ENCODE data around the gene PKNOX2. TPM values are rescaled to one million over a fixed set of nuclear protein-coding genes. Genes with fewer than 3 reads are reported as not detected.

PKNOX2 gene
- total and polyA plus RNA-seq, 2 of the 8 experiments (the other 6 are each of a cell fraction or from before 2014, with no cell fraction given) = 2.0 TPM

- H3K14ac ChIP-seq (ENCODE audit: insufficient read length) = no peak overlapping the region
- H3K79me1 ChIP-seq (ENCODE audit: low read depth, low read length) = peaks cover 2% of the 10 kb centered on the region; the same call in 1 of the 2 replicates
- no peak overlapping the region for H2BK120ac ChIP-seq (replicated peaks; ENCODE audit: low read depth, low read length)
- 91% methylated on average over 6 of the region's 6 CpGs; no CpG with 5 or more reads in 1 of the 2 experiments for whole genome bisulfite sequencing, 2 experiments (ENCODE audit: extremely low coverage in 1 of 2, insufficient coverage in 1 of 2, insufficient read length in 1 of 2, insufficient replicate concordance in 2 of 2, low coverage in 1 of 2, low lambda C conversion rate in 2 of 2, missing lambda C conversion rate in 1 of 2)
- no peak overlapping the region for H4K5ac ChIP-seq (ENCODE audit: insufficient read length, low read depth, low read length)
- peaks cover 0 to 13% (median 2%) of the 10 kb centered on the region in 4 experiments; a peak in 4 of 7 replicates for H3K4me1 ChIP-seq (replicated peaks in 1 of 4; ENCODE audit: control insufficient read depth in 3 of 4, insufficient read depth in 4 of 4, low read length in 3 of 4)
- no peak overlapping the region for H2BK15ac ChIP-seq (ENCODE audit: low read length)
- no peak overlapping the region for H2AFZ ChIP-seq (ENCODE audit: low read length)
- H4K91ac ChIP-seq (replicated peaks; ENCODE audit: insufficient read length, low read length) = no peak overlapping the region
- H3K56ac ChIP-seq (replicated peaks; ENCODE audit: insufficient read length, low read depth, low read length) = no peak overlapping the region
- no peak overlapping the region for H2BK5ac ChIP-seq (ENCODE audit: low read depth, low read length)
- no peak overlapping the region for H2BK12ac ChIP-seq (ENCODE audit: low read depth, low read length)
- DNase-seq (ENCODE audit: low read depth in 1 of 2, low spot score in 2 of 2) (no peak), FAIRE-seq (no peak)
- no peak overlapping the region for H3K27ac ChIP-seq (ENCODE audit: low read depth, low read length)
- H3K23me2 ChIP-seq (ENCODE audit: low read depth, low read length) = no peaks in the 10 kb centered on the region; the same call in 1 of the 2 replicates
- no peak overlapping the region for H3K9ac ChIP-seq (replicated peaks in 1 of 4; ENCODE audit: extremely low read depth in 1 of 4, low read depth in 3 of 4, low read length in 3 of 4)
- H2AK5ac ChIP-seq (ENCODE audit: low read depth, low read length) = no peak overlapping the region
- TF ChIP-seq CTBP2 (IDR thresholded peaks at IDR 0.05; ENCODE audit: borderline replicate concordance, insufficient read depth, insufficient read length, low read length) (no peak), NRF1 (IDR thresholded peaks at IDR 0.05; ENCODE audit: low read depth, low read length) (no peak), YY1 (IDR thresholded peaks at IDR 0.05; ENCODE audit: low read depth, low read length) (no peak)
- ChIA-PET CTCF (ENCODE audit: partially characterized antibody) (interaction anchor here (0.9 to 5.9 kb wide), 29 partner anchors 7 to 418 kb away, joined by 3 to 29 read pairs (median 6); no protein-coding TSS in a partner anchor), POLR2A (ENCODE audit: partially characterized antibody) (interaction anchor here (1.7 kb wide), 1 partner anchor 17 kb away, joined by 3 read pairs; no protein-coding TSS in a partner anchor)
- H3K4ac ChIP-seq (replicated peaks; ENCODE audit: insufficient read length, low read depth, low read length) = no peak overlapping the region
- H3K36me3 ChIP-seq (ENCODE audit: control insufficient read depth in 2 of 4, insufficient read depth in 4 of 4, low read length in 3 of 4) = no peaks in the 10 kb centered on the region; a peak in 1 of 8 replicates
- no peaks in the 10 kb centered on the region for H3K9me3 ChIP-seq (ENCODE audit: insufficient read depth in 2 of 2, low read depth in 1 of 2, low read length in 1 of 2)
- H4K20me1 ChIP-seq (replicated peaks in 1 of 2; ENCODE audit: control insufficient read depth in 1 of 2, insufficient read depth in 2 of 2, low read length in 2 of 2) = no peaks in the 10 kb centered on the region
- peaks cover 0 to 8% (median 6%) of the 10 kb centered on the region in 4 experiments; a peak in 3 of 7 replicates for H3K27me3 ChIP-seq (replicated peaks in 1 of 4; ENCODE audit: control insufficient read depth in 3 of 4, extremely low read depth in 1 of 4, insufficient read depth in 3 of 4, low read length in 3 of 4)
- no peak overlapping the region for H2BK20ac ChIP-seq (ENCODE audit: low read length)
- no peaks in the 10 kb centered on the region for H3K79me2 ChIP-seq (ENCODE audit: control insufficient read depth in 1 of 2, insufficient read depth in 2 of 2, low read length in 2 of 2)
- H3K23ac ChIP-seq (ENCODE audit: insufficient read length) = no peak overlapping the region
- H4K8ac ChIP-seq (ENCODE audit: extremely low read depth, insufficient read depth, low read length) = no peak overlapping the region
- 0 out of 2 replicates have a peak overlapping the region, but pooled peaks have one; percentile 27 for H3K18ac ChIP-seq (ENCODE audit: extremely low read depth, low read length)
- H3K4me3 ChIP-seq (ENCODE audit: extremely low read depth in 1 of 4, insufficient read depth in 2 of 4, low read depth in 3 of 4, low read length in 4 of 4) = no peak overlapping the region
- H3K4me2 ChIP-seq (ENCODE audit: insufficient read depth in 1 of 2, low read depth in 2 of 2, low read length in 2 of 2) = no peak overlapping the region
Observed at GRCh38 chr11:125256541-125257189, 92.1 kb downstream of the PKNOX2 start.

All from H1 (cell line).